AG09319 (cell line): ENCODE results near the gene DNAJC5.

Experiments
- DNase-seq: peaks from one replicate; pipeline ENCODE4 v3.0.0-alpha.2; 2010; ENCODE audit warnings: low read depth; ENCODE audit errors: extremely low read depth
- TF ChIP-seq, protein P1 (sequence below): IDR thresholded peaks from 2 replicates; pipeline ENCODE4 v1.5.1; 2011; ENCODE audit warnings: low read depth, mild to moderate bottlenecking, inconsistent platforms, low read length, moderate library complexity

DNAJC5 gene

DNA sequence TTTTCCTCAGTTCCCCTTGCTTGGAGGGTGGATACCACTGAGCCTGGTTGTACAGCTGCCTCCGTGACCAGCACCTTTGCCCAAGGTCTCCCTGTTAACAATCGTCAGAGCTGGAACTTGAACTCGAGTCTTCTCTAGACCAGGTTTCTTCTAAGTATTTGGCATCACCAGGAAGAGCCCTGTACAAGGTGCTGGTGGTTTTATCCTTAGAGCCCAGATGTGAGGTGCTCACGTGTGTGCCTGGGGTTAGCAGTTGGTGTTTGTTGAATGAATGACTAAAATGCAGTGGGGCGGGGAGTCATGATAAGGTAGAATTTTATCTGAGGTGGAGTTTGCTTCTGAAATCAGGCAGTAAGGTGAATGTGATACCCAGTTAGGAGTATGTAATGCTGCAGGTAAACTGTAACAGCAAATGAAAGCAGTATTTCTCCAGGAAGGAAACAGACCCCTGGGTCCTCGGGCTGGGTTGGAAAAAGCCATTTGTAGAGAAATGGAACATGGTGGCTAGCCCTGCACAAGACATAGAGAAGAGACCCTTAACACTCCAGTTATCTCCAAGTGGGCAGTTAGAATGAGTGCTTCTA is 3.1 kb downstream of the DNAJC5 start:
- TF ChIP-seq, protein P1, sequence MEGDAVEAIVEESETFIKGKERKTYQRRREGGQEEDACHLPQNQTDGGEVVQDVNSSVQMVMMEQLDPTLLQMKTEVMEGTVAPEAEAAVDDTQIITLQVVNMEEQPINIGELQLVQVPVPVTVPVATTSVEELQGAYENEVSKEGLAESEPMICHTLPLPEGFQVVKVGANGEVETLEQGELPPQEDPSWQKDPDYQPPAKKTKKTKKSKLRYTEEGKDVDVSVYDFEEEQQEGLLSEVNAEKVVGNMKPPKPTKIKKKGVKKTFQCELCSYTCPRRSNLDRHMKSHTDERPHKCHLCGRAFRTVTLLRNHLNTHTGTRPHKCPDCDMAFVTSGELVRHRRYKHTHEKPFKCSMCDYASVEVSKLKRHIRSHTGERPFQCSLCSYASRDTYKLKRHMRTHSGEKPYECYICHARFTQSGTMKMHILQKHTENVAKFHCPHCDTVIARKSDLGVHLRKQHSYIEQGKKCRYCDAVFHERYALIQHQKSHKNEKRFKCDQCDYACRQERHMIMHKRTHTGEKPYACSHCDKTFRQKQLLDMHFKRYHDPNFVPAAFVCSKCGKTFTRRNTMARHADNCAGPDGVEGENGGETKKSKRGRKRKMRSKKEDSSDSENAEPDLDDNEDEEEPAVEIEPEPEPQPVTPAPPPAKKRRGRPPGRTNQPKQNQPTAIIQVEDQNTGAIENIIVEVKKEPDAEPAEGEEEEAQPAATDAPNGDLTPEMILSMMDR = no peak
- no peak for DNase-seq

DNA sequence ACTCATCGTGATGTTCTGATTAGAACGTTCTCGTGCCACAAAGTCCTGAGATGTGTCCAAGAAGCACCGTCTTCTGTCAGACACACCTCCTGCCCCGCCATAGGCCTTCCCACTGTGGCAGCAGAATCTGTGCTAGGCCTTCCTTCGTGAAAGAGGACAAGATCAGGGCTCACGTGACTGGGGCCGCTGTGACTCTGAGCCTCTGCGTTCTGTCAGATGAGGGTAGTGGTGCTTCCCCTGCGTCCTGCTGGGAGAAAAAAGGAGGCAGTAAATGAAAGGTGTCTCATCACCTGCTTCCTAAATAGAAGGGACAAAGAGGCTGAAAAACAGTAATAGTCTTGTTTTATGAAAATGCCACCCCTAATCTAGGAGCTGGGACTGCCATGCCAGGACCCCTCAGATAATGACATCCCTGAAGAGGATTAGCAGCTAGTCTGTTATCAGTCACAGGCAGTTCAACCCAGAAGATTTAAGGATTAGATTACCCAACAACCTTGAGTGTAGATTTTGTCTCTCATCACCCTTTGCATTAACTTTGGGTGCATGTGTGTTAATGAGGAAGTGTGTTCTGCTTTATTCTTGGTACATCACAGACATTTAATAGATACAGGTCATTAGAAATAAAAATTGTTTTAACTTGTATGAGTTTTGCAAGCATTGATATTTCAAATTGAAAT is 4.1 kb downstream of the DNAJC5 start:
- no peak for DNase-seq
- TF ChIP-seq, protein P1 = no peak

DNA sequence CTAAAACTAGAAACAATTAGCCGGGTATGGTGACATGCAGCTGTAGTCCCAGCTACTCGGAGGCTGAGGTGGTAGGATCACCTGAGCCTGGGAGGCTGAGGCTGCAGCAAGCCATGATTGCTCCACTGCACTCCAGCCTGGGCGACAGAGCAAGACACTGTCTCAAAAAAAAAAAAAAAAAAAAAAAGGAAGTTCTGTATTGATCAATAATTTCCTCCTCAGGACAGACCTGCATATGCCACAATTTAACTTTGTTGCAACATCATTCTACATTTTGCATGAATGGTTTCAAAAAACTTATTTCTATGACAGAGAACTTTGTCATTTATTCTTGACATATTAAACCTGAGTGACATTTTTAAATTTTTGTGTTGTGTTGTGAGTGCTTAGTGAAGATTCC is 5.5 kb downstream of the DNAJC5 start:
- no peak for DNase-seq
- TF ChIP-seq, protein P1 = no peak

DNA sequence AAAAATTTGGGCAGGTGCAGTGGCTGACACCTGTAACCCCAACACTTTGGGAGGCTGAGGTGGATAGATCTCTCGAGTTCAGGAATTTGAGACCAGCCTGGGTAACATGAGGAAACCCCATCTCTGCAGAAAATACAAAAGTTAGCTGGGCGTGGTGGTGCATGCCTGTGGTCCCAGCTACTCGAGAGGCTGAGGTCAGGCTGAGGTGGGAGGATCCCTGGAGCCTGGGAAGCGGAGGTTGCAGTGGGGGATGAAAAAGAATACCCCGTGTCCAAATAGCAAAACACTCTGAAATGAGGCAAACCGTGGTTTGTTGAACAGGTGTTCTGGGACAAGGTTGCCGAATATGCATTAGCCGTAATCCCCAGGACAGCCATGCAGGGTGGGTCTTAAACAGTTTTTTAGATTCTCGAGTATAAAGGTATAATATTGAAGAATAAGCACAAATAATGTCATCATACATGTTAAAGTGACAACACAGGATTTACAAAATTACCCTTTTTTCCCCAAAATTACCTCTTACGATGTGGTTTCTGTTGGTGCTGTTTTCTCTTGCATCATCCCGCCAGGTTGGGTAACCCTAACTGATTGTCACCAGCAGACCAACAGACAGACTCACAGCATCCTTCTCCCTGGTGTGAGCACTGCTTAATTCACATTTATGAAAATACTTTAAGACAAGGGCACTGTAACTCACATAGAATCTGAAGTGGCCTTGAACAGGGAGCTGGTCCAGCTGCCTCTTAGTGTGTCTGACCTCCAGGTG is 9.1 kb downstream of the DNAJC5 start:
- TF ChIP-seq, protein P1 = no peak
- no peak for DNase-seq

DNA sequence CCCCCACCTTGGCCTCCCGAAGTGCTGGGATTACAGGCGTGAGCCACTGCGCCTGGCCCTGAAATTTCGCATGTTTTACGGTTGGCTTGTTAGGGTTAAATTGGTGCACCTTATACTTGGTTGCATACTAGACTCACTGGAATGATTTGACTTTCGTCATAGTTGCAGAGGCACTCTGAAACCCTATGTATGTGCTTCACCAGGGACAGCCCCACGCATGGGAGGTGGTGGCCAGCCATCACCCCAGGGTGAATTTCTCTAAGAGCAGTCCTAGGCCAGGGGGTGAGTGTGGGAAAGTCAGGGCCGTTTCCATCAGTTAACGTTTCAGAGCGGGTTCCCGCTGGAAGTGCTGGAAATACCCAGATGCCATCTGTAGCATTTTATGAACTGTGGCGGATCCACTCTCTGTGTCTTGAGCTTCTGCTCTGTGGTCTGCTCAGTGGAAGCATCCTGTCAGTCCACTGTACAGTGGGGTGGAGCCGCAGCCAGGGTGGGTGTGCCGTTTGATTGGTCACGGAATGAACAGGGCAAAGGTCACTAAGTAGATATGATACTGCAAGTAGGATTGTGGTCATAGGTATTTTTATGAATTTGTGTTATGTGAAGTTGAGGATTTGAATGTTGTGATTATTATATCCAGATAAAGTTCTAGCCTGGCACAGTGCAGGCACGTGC is 13.2 kb downstream of the DNAJC5 start:
- DNase-seq = no peak
- TF ChIP-seq, protein P1 = no peak

DNA sequence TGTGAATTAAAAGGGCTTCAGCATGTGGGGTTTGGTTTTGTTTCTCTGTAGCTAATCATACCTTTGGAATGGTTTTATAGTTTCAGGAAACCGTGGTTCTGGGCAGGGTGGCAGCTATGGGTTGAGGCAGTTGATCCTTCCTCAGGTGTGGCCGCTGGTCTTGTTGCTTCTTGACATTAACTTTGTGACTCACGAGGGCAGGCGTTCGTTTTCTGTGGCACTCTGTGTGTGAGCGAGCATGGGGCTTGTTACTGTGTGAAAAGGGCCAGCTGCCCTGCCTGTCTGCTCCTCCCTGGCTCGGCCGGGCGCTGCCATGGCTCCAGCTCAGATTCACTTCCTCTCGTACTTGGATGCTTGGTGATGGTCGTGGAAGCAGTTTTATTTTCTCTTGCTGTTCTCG is 16.2 kb downstream of the DNAJC5 start:
- TF ChIP-seq, protein P1 = no peak
- DNase-seq = no peak
